Transverse colon (tissue), 3 donors: ENCODE results near the gene KLHL13.

Experiments
- CTCF ChIP-seq, 5 experiments: fragments of 200-600 bp in 3 of 5; fragments of 450-650 bp in 2 of 5; sonication (generic) in 3 of 5; IDR thresholded peaks; 1 replicate in 2 of 5; 2 replicates in 3 of 5; pipeline ENCODE4 v1.5.1; 2016 to 2017; ENCODE audit warnings: antibody characterized with exemption in 5 of 5, inconsistent platforms in 3 of 5, mild to moderate bottlenecking in 2 of 5, moderate library complexity in 1 of 5
- POLR2A ChIP-seq: fragments of 450-650 bp; IDR thresholded peaks from one replicate; pipeline ENCODE4 v1.6.1; 2016; ENCODE audit warnings: antibody characterized with exemption, mild to moderate bottlenecking, moderate library complexity

- TF ChIP-seq POLR2A: no peak
- TF ChIP-seq CTCF (IDR thresholded peaks at IDR 0.05): no peak
Measured at GRCh38 chrX:117898226-117898625, 218.4 kb downstream of the KLHL13 start.
